ENCODE measurements around the gene AFAP1L1.

DNA sequence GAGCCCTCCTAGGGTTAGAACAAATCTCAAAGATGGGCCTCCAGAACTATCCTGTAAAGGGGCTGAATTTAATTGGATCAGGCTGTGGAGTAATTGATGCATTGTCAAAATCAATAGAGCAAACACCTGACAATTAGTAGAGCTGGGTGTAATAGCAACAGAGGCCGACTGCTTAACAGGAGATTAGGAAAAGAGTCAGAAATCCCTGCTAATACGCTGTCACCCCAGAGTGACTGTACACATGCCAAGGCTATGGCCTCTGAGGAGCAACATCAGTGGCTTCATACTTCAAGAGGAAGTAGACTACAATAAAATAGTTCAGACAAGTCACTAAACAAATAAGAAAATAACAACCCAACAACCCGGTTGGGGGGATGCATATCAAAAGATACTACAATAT lies 55.0 kb downstream of the AFAP1L1 start:
- TF ChIP-seq, protein P1, sequence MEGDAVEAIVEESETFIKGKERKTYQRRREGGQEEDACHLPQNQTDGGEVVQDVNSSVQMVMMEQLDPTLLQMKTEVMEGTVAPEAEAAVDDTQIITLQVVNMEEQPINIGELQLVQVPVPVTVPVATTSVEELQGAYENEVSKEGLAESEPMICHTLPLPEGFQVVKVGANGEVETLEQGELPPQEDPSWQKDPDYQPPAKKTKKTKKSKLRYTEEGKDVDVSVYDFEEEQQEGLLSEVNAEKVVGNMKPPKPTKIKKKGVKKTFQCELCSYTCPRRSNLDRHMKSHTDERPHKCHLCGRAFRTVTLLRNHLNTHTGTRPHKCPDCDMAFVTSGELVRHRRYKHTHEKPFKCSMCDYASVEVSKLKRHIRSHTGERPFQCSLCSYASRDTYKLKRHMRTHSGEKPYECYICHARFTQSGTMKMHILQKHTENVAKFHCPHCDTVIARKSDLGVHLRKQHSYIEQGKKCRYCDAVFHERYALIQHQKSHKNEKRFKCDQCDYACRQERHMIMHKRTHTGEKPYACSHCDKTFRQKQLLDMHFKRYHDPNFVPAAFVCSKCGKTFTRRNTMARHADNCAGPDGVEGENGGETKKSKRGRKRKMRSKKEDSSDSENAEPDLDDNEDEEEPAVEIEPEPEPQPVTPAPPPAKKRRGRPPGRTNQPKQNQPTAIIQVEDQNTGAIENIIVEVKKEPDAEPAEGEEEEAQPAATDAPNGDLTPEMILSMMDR (IDR thresholded peaks at IDR 0.05): no peak
- TF ChIP-seq ZFX (IDR thresholded peaks at IDR 0.05; ENCODE audit: borderline replicate concordance): no peak
